HG02870 (cell line): ENCODE measurements around the gene CPED1.
"Not testable (repeated sequence)": the region's sequence is repeated elsewhere in the genome, so short reads cannot be mapped to it uniquely, and the experiment has no call there.

Experiments
- ATAC-seq: cut with Tn5 transposase; IDR thresholded peaks from one replicate; pipeline ENCODE4 v1.9.1; 2021; ENCODE audit warnings: mild to moderate bottlenecking, moderate library complexity; ENCODE audit not compliant: unreplicated experiment

The CPED1 gene

DNA sequence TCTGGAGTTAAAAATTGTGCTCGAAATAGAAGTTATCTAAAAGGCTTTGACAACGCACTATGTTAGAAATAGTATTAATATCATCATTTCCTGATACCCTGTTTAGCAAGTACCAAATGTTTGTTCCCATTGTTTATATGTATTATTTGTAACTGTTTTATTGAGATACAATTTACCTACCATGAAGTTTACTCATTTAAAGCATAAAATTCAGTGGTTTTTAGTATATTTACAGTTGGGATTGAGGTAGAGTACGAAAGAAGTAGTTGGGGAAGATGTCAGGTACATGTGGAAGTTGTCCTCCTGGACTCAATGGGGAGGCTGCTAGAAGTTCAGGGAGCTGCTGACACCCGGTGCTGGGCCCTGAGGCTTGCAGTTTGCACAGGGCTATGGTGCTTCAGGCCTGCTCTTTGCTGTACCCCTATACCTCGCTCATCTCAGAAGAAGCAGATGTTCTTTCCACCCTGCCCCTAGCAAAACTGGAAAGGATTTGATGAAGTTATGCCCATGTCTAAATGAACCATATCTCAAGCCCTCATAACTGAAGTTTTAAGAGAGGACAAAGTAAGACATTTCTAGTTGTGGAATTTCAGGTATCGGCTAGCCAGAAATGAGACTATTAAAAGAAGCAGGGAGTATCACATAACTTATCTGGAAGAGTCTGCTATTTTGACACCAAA is 315.1 kb downstream of the CPED1 start:
- no peak for ATAC-seq

DNA sequence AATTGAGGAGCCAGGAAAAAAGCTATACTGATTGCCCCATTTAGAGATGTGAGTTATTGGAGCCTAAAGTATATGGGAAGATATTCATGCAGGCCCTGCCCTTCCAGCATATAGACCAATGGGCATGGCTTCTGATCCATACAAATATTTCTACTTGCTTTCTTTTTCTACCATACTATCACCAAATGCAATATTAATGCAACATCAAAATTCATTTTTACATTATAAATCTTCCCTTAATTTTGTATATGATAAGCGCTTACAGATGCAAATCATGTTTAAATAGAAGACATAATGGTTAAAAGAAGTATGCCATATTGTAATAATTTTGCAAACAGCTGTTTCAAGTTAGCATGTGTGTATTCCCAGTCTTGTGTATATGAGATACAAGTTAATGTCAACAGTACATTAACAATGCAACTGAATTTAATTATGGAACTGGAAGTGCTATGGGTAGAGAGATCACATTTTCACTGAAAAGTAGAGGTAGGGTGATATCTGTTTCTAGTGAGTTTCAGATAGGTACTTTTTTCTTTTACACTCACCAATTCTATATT is 315.7 kb downstream of the CPED1 start:
- no peak for ATAC-seq

DNA sequence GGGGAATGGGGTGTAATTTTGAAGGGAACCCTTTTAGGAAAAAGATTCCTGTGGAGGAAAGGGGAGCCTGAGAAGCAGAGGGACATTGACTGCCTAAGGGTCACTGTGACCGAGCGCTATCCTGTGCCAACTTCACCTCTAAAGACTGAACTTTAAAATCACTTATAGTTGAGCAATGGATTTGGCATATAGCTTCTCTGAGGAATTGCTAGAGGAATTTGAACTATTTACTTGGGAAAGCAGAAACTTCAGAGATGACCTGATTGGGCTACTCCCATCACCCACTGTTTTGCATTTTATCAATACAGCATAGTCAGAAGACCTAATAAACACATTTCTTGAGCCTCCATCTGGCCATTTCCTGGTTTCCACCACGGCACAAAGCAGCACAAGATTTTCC is 316.6 kb downstream of the CPED1 start:
- ATAC-seq = no peak

DNA sequence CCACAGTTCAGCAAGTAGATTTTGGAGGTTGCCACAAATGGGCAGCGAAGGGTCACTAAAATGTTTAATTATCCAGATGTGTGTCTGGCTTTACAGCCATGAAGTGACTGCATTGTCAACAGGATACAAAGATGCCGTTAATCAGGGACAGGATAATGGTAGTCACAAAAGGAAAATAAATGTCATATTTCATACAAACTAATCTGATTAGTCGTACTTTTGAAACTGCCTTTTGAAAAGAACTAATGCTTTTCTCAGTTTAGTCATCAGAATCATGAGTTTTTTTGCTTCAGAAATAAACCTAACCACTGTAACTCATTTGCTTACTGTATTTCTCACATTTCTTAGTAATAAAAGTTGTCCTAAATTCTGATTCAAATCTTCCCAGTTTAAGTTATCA is 318.1 kb downstream of the CPED1 start:
- peak; percentile 35 for ATAC-seq

DNA sequence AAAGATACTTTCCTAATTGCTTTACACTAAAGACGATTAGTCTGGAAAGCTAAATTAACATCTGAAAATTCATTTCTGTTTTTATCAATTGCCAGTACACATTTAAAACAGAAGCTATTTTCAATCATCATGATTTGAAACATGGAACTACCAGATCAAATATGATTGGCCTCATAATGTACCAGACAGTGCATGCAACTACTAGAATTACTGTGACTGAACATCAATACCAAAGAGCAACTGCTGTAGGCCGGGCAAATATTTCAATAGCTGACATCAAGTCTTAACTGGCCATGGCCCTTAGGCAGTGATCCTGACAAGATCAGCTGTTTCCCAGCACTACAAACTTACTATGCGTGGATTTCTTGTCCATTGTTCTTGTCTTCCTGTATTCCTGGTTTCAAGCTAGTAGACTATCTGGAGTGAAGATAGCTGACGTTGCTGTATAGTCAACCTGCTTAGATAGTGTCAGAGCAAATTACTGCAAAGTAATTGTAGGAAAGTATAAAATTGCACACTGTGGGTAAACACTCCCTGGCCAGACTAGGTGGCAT is 318.6 kb downstream of the CPED1 start:
- ATAC-seq = peak; percentile 30

DNA sequence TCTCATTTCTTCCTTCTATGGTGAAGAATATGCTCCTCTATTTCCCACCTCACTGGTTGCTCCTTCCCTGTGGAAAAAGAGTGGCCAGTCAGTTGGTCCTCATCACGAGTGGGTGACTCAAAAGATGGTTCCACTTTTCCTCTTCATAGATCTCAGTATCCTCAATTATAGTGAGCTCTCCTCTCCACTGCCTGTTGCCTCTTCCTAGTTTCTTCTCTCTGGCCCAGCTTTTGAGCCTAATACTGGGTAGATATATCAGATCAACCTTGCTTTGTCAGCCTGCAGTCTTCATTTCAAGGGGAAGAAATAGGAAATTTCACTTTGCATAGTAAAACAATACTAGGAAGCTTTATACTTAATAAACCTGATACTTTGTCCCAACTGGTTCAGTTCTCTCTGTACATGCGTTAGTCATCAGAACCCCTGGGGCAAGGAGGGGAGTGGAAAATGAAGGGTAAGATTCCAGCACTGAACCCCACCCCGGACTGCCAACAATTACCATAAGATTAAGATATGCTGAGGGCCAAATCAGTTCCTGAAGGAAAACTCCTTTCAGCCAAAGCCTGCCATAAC is 324.8 kb downstream of the CPED1 start:
- ATAC-seq = no peak

DNA sequence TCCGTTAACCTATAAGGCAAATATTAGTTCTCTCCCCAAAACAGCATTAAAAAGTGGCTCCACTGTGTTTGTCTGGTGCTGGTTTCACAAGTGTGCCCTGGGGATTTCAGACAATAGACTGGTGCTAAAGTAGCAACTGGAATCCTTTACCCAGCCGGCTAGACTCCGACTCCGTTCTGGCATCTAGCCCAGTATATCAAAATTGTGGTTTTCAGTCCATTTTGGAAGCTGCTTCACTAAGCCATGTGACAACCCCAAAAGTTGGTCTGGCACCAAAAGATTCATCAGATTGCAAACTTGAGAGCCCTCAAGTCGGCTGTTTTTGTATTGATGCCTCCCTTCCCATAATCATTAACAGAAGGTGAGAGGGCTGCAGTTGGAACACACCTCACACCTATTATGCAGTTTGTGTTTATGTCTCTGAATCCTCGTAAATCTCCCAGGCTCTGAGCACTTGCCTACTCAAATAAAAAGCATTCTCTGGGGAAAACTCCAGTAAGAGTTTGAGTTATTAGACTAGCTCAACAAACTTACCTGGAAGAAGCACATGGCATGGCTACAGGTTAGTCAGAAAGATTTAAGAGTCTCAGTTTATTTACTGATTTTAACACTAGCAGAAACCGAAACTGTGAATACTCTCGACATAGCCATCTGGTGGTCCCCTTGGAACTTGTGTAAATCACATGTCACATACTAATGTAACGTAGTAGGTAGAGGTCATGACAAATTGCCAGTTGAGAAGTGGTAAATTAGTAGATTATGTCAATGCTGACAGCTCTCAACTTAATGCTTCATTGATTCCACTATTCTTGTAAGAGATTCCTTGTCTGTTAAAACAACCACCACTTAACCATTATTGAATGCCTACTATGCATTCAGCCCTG is 325.5 kb downstream of the CPED1 start:
- peak; percentile 90 for ATAC-seq

DNA sequence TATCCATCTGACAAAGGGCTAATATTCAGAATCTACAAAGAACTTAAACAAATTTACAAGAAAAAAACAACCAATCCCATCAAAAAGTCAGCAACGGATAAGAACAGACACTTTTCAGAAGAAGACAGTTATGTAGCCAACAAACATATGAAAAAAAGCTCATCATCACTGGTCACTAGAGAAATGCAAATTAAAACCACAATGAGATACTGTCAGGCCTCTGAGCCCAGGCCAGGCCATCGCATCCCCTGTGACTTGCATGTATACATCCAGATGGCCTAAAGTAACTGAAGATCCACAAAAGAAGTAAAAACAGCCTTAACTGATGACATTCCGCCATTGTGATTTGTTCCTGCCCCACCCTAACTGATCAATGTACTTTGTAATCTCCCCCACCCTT is 326.7 kb downstream of the CPED1 start:
- not testable (repeated sequence) for ATAC-seq

DNA sequence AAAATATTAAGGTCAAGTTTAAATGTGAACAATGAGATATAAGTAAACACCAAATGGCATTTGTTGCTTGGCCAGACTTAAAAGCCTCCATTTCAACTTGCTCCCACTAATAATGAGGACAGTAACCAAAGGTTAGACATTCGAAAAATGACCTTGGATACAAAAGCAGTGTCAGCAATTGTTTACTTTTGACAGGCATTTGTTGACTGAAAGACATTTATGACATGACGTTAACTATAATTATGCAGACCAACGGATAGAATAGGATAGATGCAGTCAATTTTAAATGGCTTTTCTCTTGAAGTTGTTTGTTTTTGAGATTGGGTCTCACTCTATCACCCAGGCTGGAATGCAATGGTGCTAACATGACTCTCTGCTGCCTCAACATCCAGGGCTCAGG is 333.9 kb downstream of the CPED1 start:
- ATAC-seq = no peak

DNA sequence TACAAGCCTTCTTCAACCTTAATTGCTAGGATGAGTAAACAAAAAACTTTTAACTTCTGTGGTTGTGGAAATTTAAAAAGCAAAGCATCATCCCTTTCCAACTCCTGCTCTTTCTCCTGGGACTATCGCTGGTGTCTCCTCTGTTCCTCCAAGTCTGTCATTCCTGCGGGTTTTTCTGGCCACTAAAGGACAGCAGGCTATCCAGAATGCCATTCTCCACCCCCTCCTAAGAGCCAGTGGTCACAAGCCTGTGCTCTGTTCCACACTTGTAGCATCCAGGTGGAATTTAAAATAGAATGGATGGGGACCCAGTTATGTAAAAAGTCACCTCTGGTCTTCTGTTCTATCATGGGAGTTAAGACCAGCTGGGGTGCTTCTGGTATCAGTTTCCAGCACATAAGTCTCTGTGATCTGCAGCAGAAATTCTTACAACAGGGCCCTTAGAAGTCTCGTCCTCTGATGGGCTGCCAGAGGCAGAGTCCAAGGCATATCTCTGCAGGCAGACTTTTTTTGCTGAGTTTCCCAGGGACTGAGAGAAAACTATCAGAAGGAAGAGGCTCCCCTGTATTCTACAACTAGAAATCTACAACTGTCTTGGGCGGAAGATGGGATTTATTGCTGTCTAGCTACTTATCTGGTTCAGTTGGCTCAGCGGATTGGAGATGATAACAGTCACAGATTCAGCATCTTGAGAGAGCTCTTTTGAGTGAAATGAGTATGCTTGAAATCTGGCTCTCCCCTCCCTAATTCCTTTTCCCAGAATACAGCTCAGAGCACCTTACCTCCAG is 335.2 kb downstream of the CPED1 start:
- ATAC-seq = no peak

DNA sequence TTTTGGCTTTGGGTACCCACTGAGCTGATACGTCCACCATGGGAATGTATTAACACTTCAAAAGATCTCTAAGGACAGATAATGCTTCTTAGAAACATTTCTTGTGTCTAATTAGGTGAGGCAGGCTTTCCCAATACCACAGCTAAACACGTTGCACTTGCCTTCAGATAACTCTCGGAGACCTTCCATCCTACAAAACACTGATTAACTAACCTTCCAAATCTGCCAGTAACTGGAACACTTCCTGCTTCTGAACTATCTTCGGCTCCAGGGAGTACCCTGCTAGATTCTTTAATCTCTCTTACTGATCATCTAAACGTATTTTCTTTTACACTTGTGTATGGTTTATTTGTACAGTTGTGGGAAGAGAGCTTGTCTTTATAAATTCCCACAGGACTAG is 339.2 kb downstream of the CPED1 start:
- no peak for ATAC-seq

DNA sequence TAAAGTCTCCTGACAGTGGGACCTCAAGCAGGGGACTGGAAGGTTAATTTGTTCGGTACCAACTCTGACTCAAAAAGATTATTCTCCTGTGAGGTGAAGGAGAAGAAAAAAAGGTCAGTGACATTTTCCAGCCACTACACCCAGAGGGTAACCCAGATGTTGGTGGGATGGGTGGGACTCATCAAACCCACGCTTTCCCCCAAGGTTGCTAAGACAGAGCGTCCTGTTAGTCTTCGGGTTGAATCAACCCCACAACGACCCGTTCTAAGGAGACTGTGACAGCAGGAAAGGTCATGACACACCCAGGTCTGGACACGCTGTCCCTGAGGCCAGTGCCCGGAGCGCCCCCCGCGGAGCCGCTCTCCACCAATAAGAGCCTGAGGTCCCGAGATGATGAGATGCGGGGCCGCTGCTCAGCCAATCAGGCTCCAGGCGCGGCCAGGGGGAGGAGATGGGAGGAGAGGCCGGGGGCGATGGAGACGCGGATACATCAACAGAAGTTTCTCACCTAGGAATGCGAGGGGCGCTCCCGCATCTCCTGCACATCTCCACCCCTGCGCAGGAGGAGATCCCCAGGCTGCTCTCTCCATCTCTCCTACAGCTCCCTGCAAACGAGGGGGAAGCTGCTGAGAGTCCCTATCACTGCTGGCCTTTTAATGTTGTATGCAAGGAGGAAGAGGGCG is 340.1 kb downstream of the CPED1 start, which contains the start of gene WNT16:
TSS of gene WNT16 (plus strand) at position 493 of the 683 bp plus-strand sequence. CDS start 293 bp downstream, outside the sequence.
- ATAC-seq = no peak

DNA sequence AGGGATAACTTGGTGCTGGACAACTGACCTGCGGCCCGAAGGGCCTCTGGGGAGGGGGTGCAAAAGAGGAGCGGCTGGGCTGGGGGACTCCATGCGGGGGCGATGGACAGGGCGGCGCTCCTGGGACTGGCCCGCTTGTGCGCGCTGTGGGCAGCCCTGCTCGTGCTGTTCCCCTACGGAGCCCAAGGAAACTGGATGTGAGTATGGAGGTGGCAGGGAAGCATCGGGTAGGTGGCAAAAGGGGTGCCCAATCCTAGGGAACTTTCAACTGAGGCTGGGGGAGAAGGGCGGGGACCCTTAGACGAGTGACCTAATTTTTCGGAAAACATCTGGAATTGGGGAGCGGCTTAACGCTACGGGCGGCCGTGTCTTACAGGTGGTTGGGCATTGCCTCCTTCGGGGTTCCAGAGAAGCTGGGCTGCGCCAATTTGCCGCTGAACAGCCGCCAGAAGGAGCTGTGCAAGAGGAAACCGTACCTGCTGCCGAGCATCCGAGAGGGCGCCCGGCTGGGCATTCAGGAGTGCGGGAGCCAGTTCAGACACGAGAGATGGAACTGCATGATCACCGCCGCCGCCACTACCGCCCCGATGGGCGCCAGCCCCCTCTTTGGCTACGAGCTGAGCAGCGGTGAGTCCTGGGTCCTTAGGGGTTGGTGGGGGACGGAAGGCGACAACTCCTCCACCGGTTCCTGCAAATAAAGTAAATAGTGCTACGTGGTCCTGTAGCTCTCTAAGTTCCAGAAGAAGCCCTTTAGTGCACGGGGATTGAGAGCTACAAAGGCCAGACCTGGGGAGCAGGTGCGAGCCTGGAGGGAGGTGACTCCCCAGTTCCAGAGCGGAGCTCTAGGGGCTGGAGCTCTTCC is 340.9 kb downstream of the CPED1 start:
- peak; percentile 40 for ATAC-seq

DNA sequence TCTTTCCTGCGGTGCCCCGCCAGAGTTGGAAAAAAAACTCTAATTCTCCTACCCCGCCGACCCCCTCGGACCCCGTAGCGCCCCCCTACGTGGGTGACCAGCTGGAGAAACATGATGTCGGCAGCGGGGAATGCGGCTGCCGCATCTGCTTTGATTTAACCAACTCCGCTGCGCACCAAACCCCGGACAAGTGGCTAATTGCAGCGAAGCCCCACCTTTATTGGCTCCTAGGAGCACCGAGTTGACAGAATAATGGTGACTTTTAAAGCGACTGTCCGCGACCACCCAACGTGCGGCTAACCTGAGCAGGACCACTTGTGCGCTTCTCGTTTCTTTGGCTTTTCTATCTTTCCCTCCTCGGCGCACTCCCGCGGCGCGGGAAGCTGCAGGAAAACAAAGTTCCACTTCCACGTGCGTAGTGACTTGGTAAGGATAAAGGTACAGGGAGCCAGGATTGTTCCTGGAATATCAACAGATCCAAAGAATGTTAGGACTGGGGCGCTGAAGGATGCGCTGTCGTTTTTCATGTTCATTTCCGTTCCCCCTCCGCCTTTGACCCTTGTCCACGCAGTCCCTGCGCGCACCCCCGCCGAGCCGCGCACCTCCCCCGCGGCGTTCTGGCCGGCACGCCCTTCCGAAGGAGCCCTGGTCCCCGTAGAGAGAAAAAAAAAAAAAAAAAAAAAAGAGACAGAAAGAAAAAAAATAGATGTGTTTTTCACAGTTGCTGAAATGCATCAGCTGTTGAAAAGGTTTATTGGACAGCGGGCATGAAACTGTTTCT is 341.7 kb downstream of the CPED1 start:
- ATAC-seq = peak; percentile 15

DNA sequence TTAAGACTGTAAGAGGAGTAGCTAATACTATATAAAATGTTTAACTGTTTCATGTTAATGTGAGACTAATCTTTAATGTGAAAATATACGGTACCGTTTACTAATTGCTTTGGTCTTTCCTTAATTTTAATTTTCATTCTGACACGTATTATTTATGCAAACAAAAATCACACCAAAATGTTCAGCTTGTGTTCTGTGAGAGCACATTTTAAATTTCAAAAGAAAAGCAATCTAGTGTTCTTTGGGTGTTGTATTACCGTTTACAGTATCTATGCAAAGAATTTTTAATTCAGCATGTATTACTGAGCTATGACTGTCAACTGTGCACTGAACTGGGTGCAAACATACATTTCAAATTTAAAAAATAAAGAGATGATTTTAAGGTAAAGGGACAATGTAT is 342.5 kb downstream of the CPED1 start:
- no peak for ATAC-seq

DNA sequence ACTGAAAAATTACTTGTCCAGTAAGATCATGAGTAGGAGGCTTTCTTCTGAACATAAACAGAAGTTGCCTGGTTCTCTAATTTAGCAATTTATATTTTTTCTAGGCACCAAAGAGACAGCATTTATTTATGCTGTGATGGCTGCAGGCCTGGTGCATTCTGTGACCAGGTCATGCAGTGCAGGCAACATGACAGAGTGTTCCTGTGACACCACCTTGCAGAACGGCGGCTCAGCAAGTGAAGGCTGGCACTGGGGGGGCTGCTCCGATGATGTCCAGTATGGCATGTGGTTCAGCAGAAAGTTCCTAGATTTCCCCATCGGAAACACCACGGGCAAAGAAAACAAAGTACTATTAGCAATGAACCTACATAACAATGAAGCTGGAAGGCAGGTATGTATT is 343.1 kb downstream of the CPED1 start:
- ATAC-seq = no peak

DNA sequence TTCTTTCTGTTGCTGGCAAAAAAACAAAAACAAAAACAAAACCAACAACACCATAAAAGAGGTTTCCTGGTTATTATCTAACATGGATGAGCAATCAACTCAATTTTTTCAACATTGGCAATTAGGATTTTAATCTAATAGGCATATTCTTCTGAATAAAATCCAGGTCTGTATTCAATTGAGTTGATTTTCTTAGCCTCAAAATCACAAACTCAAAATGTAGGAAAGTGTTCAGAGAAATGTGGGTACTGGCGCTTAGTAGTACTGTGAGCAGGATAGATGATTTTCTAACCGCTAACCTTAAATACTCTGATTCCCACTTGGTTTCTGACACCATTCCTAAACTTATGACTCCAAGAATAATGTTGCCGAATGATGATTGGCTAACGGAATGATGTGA is 345.9 kb downstream of the CPED1 start:
- ATAC-seq = no peak
